H9 (cell line): ENCODE results near the gene ZNF524. TPM values are rescaled to one million over a fixed set of nuclear protein-coding genes. Genes with fewer than 3 reads are reported as not detected.

ENCODE experiments used
- DNase-seq: peaks from one replicate; pipeline ENCODE4 v3.0.0-alpha.2; 2017
- H2AFZ ChIP-seq: one replicate; pipeline ENCODE4 v1.6.1; 2013; ENCODE audit warnings: mild to moderate bottlenecking, low read length, control low read depth, moderate library complexity
- H2AK5ac ChIP-seq: 2 replicates; pipeline ENCODE4 v1.6.1; 2013; ENCODE audit warnings: low read length, control low read depth, mixed read lengths; ENCODE audit not compliant: insufficient read length
- H2BK120ac ChIP-seq: one replicate; pipeline ENCODE4 v1.6.1; 2013; ENCODE audit warnings: low read depth, mild to moderate bottlenecking, low read length, control low read depth, inconsistent platforms; ENCODE audit not compliant: poor library complexity, severe bottlenecking
- H2BK12ac ChIP-seq: 2 replicates; pipeline ENCODE4 v1.6.1; 2013; ENCODE audit warnings: low read length, control low read depth, mixed read lengths, low read depth; ENCODE audit not compliant: insufficient read length
- H2BK15ac ChIP-seq: 2 replicates; pipeline ENCODE4 v1.6.1; 2013; ENCODE audit warnings: low read depth, low read length, control low read depth
- H2BK20ac ChIP-seq: one replicate; pipeline ENCODE4 v1.6.1; 2013; ENCODE audit warnings: low read depth, mild to moderate bottlenecking, low read length, control low read depth, inconsistent platforms; ENCODE audit not compliant: poor library complexity, severe bottlenecking
- H2BK5ac ChIP-seq: 2 replicates; pipeline ENCODE4 v1.6.1; 2013; ENCODE audit warnings: low read length, control low read depth, mixed read lengths; ENCODE audit not compliant: insufficient read length
- H3K14ac ChIP-seq: 2 replicates; pipeline ENCODE4 v1.6.1; 2013; ENCODE audit warnings: low read length, control low read depth; ENCODE audit not compliant: insufficient read depth
- H3K18ac ChIP-seq: 2 replicates; pipeline ENCODE4 v1.6.1; 2013; ENCODE audit warnings: low read depth, mild to moderate bottlenecking, mixed read lengths, low read length, control low read depth; ENCODE audit not compliant: insufficient read length
- H3K23ac ChIP-seq: 2 replicates; pipeline ENCODE4 v1.6.1; 2013; ENCODE audit warnings: low read length, control low read depth, mixed read lengths, low read depth; ENCODE audit not compliant: insufficient read length
- H3K23me2 ChIP-seq: 2 replicates; pipeline ENCODE4 v1.6.1; 2013; ENCODE audit warnings: low read depth, mild to moderate bottlenecking, mixed read lengths, low read length, control low read depth; ENCODE audit not compliant: insufficient read length, poor library complexity, severe bottlenecking
- H3K27ac ChIP-seq: 2 replicates; pipeline ENCODE4 v1.5.1; 2013; ENCODE audit warnings: low read length, control low read depth, mixed read lengths, low read depth; ENCODE audit not compliant: insufficient read length
- H3K27me3 ChIP-seq: 2 replicates; pipeline ENCODE4 v1.6.1; 2013; ENCODE audit warnings: low read length, control low read depth, inconsistent platforms; ENCODE audit not compliant: insufficient read depth
- H3K4ac ChIP-seq: 2 replicates; pipeline ENCODE4 v1.6.1; 2013; ENCODE audit warnings: low read depth, mild to moderate bottlenecking, control low read depth, inconsistent platforms, low read length, moderate library complexity
- H3K4me1 ChIP-seq: 2 replicates; pipeline ENCODE4 v1.6.1; 2013; ENCODE audit warnings: low read length, control low read depth, inconsistent platforms; ENCODE audit not compliant: insufficient read depth
- H3K4me2 ChIP-seq: 2 replicates; pipeline ENCODE4 v1.6.1; 2013; ENCODE audit warnings: low read length, control low read depth, mixed read lengths; ENCODE audit not compliant: insufficient read length, insufficient read depth
- H3K56ac ChIP-seq: 2 replicates; pipeline ENCODE4 v1.6.1; 2013; ENCODE audit warnings: low read depth, mild to moderate bottlenecking, mixed read lengths, low read length, control low read depth; ENCODE audit not compliant: insufficient read length
- H3K79me1 ChIP-seq: 2 replicates; pipeline ENCODE4 v1.6.1; 2013; ENCODE audit warnings: low read depth, mild to moderate bottlenecking, moderate library complexity, low read length, control low read depth, inconsistent platforms; ENCODE audit not compliant: insufficient read depth, poor library complexity, severe bottlenecking
- H3K79me2 ChIP-seq: 2 replicates; pipeline ENCODE4 v1.6.1; 2013; ENCODE audit warnings: low read length, control low read depth, inconsistent platforms; ENCODE audit not compliant: insufficient read depth
- H3K9ac ChIP-seq: 2 replicates; pipeline ENCODE4 v1.6.1; 2013; ENCODE audit warnings: low read length, control low read depth, mixed read lengths; ENCODE audit not compliant: insufficient read length; ENCODE audit errors: extremely low read depth
- H3K9me3 ChIP-seq: one replicate; pipeline ENCODE4 v1.6.1; 2013; ENCODE audit warnings: low read depth, low read length, inconsistent platforms; ENCODE audit not compliant: control insufficient read depth
- H3T11ph ChIP-seq: one replicate; pipeline ENCODE4 v1.6.1; 2013; ENCODE audit warnings: mild to moderate bottlenecking, low read length, control low read depth, inconsistent platforms
- H4K20me1 ChIP-seq: one replicate; pipeline ENCODE4 v1.6.1; 2013; ENCODE audit not compliant: control insufficient read depth, insufficient read length, insufficient read depth
- H4K5ac ChIP-seq: 2 replicates; pipeline ENCODE4 v1.6.1; 2013; ENCODE audit warnings: low read depth, mild to moderate bottlenecking, mixed read lengths, low read length, control low read depth; ENCODE audit not compliant: insufficient read length
- H4K8ac ChIP-seq: replicated peaks from 2 replicates; pipeline ENCODE4 v1.6.1; 2013; ENCODE audit warnings: low read length, control low read depth, mixed read lengths, low read depth; ENCODE audit not compliant: insufficient read length
- H4K91ac ChIP-seq: 2 replicates; pipeline ENCODE4 v1.6.1; 2013; ENCODE audit warnings: low read depth, mild to moderate bottlenecking, moderate library complexity, mixed read lengths, low read length, control low read depth; ENCODE audit not compliant: insufficient read length
- H3K27ac Mint-ChIP-seq, 3 experiments: 2 replicates in 2 of 3; 3 replicates in 1 of 3; pipeline ENCODE4 v1.8.0; 2020 to 2021; ENCODE audit warnings: mixed read lengths in 3 of 3, mild to moderate bottlenecking in 1 of 3, moderate library complexity in 1 of 3
- H3K27me3 Mint-ChIP-seq: 2 replicates; pipeline ENCODE4 v1.8.0; 2021; ENCODE audit warnings: low read depth, mild to moderate bottlenecking, moderate library complexity, mixed read lengths
- H3K36me3 Mint-ChIP-seq, 3 experiments: 2 replicates in 2 of 3; 3 replicates in 1 of 3; pipeline ENCODE4 v1.8.0; 2020 to 2021; ENCODE audit warnings: low read depth in 3 of 3, mixed read lengths in 3 of 3; ENCODE audit not compliant: insufficient read depth in 1 of 3
- H3K4me1 Mint-ChIP-seq, 2 experiments: 2 replicates each; pipeline ENCODE4 v1.8.0; 2020; ENCODE audit warnings: mixed read lengths in 2 of 2
- H3K4me3 Mint-ChIP-seq, 2 experiments: 2 replicates in 1 of 2; 3 replicates in 1 of 2; pipeline ENCODE4 v1.8.0; 2020 to 2021; ENCODE audit warnings: mild to moderate bottlenecking in 2 of 2, mixed read lengths in 2 of 2, moderate library complexity in 1 of 2
- H3K9me3 Mint-ChIP-seq, 2 experiments: 2 replicates in 1 of 2; 3 replicates in 1 of 2; pipeline ENCODE4 v1.8.0; 2020; ENCODE audit warnings: mild to moderate bottlenecking in 2 of 2, mixed read lengths in 2 of 2, moderate library complexity in 1 of 2
- CTCF ChIP-seq: fragments of 200-600 bp; sonication (generic); conservative IDR thresholded peaks from 3 replicates; pipeline ENCODE4 v1.8.0; 2021; ENCODE audit warnings: antibody characterized with exemption, mild to moderate bottlenecking
- WGBS: extraction: QIAGEN DNeasy Blood & Tissue Kit; methylation state at CpG from one replicate; pipeline ENCODE4 v1.1.7; 2013; ENCODE audit warnings: missing lambda C conversion rate, low lambda C conversion rate, mixed read lengths; ENCODE audit not compliant: insufficient read length; ENCODE audit errors: extremely low coverage; 5-methylcytosine and 5-hydroxymethylcytosine counted together
- total RNA-seq: library from RNA; stranded (reverse); gene quantifications from 2 replicates; pipeline ENCODE4 v1.2.1, GENCODE V29; 2021

ZNF524 gene
- total RNA-seq, 1 experiment from 2014 or later, result 3.0 TPM

GRCh38 chr19:55598719-55599467 is 1.2 kb upstream of the ZNF524 start:
- no peak for TF ChIP-seq CTCF
- peaks cover 2 to 4% of the 10 kb centered on the region in 2 experiments; a peak in 2 of 5 replicates for H3K9me3 Mint-ChIP-seq

More at GRCh38 chr19:55598719-55599467, 1.2 kb upstream of the ZNF524 start:
- Histone ChIP-seq H4K8ac (no peak overlapping the region), H3K9me3 (no peaks in the 10 kb centered on the region), H2AK5ac (no peak overlapping the region), H3K79me2 (no peaks in the 10 kb centered on the region), H3K23ac (no peak overlapping the region), H3K4me2 (peak overlapping the region; percentile 51), H3T11ph (no peak overlapping the region), H2BK120ac (no peak overlapping the region), H3K23me2 (no peaks in the 10 kb centered on the region), H2BK15ac (no peak overlapping the region), H2BK5ac (no peak overlapping the region), H3K79me1 (no peaks in the 10 kb centered on the region), H3K27me3 (no peaks in the 10 kb centered on the region), H3K18ac (peak overlapping the region; percentile 74), H2BK20ac (no peak overlapping the region), H4K91ac (no peak overlapping the region), H4K20me1 (no peaks in the 10 kb centered on the region), H3K4ac (no peak overlapping the region), H2BK12ac (no peak overlapping the region), H3K4me1 (peaks cover 2% of the 10 kb centered on the region; the same call in 1 of the 2 replicates), H2AFZ (no peak overlapping the region), H4K5ac (no peak overlapping the region), H3K56ac (no peak overlapping the region), H3K14ac (no peak overlapping the region), H3K9ac (no peak overlapping the region), H3K27ac (no peak overlapping the region)
- peak; percentile 98 for DNase-seq
- Mint-ChIP-seq H3K27ac (peak overlapping the region; percentile 100; a peak in 6 of 7 replicates), H3K27me3 (no peaks in the 10 kb centered on the region), H3K36me3 (peaks cover 25 to 32% (median 29%) of the 10 kb centered on the region in 3 experiments; a peak in 6 of 7 replicates), H3K4me1 (peaks cover 25 to 35% of the 10 kb centered on the region in 2 experiments), H3K4me3 (peak overlapping the region; percentile 95 to 96)
- no CpG with 5 or more reads among the region's 26 CpGs for WGBS
